GM13977 (cell line): ENCODE results near the gene OR6C2.
"Not testable (repeated sequence)": the region's sequence is repeated elsewhere in the genome, so short reads cannot be mapped to it uniquely, and the experiment has no call there.

Experiments
- DNase-seq: peaks from one replicate; pipeline ENCODE4 v3.0.0; 2012; ENCODE audit warnings: low spot score
- CTCF ChIP-seq: IDR thresholded peaks from 2 replicates; pipeline ENCODE4 v1.5.1; 2012; ENCODE audit warnings: mild to moderate bottlenecking, control low read depth; ENCODE audit not compliant: insufficient read depth; ENCODE audit errors: extremely low read depth, missing control alignments
- in situ Hi-C: fragments of 300-500 bp; cut with MboI; formaldehyde crosslinking; loops from one replicate; pipeline ENCODE4 v1.12.0; 2022; ENCODE audit warnings: low sequenced_read_pairs, low pct_unique_long_range_greater_than_20kb, mixed read lengths, inconsistent platforms; ENCODE audit not compliant: unreplicated experiment

The OR6C2 gene

GRCh38 chr12:55443776-55444175, at the start of gene OR6C2:
Gene OR6C2, plus strand, starts transcription at chr12:55444076. Its CDS starts 8,138 bp downstream, at chr12:55452214.
- TF ChIP-seq CTCF, result no peak
- no peak for DNase-seq
- in situ Hi-C loops, result no loop called here

- DNase-seq, result no peak
- in situ Hi-C loops, result no loop called here
- no peak for TF ChIP-seq CTCF
Measured at GRCh38 chr12:55396326-55396725, 47.5 kb upstream of the OR6C2 start.

GRCh38 chr12:55400229-55400628, 43.6 kb upstream of the OR6C2 start, which contains the start of gene OR6C65:
Gene OR6C65, plus strand, starts transcription at chr12:55400529. Its CDS starts 0 bp downstream, at chr12:55400529.
- no peak for TF ChIP-seq CTCF
- in situ Hi-C loops, result no loop called here
- DNase-seq, result no peak

GRCh38 chr12:55407866-55408265, 36.0 kb upstream of the OR6C2 start:
- TF ChIP-seq CTCF, result no peak
- in situ Hi-C loops, result no loop called here
- DNase-seq, result no peak

GRCh38 chr12:55409133-55409532, 34.7 kb upstream of the OR6C2 start:
- in situ Hi-C loops, DNase-seq: not testable (repeated sequence)

GRCh38 chr12:55412138-55412537, 31.7 kb upstream of the OR6C2 start:
- in situ Hi-C loops, DNase-seq: not testable (repeated sequence)

GRCh38 chr12:55413498-55414388, 30.1 kb upstream of the OR6C2 start:
- in situ Hi-C loops, DNase-seq: not testable (repeated sequence)

GRCh38 chr12:55414396-55414823, 29.5 kb upstream of the OR6C2 start:
- in situ Hi-C loops, result not testable (repeated sequence)

GRCh38 chr12:55414889-55415288, 29.0 kb upstream of the OR6C2 start:
- in situ Hi-C loops, DNase-seq: not testable (repeated sequence)

More at GRCh38 chr12:55414396-55414823, 29.5 kb upstream of the OR6C2 start:
- DNase-seq, result not testable (repeated sequence)
